ENCODE results near the gene FITM1. TPM values are rescaled to one million over a fixed set of nuclear protein-coding genes. Genes with fewer than 3 reads are reported as not detected.

The FITM1 gene
- total and polyA plus RNA-seq, 2 experiments from 2014 or later, result 0.53 TPM; not detected in 1

DNA sequence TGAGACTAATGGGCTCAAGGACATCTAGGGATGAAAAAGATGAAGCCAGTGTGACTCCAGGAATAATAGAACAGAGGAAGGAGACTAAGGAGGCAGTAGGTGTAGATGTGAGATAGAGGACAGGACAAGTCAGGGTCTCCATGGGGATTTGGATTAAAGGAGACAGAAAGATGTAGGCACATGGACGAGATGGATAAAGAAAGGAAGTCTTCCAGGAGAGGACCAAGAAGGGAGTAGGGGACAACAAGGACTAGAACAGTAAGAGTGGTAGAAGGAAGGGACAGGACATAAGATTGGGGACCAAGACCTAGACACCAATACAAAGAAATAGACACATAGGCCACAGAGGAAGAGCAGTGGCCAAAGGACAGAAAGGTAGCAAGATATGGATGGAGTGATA, 43.5 kb upstream of the FITM1 start (continued):
- TF ChIP-seq, protein P1, sequence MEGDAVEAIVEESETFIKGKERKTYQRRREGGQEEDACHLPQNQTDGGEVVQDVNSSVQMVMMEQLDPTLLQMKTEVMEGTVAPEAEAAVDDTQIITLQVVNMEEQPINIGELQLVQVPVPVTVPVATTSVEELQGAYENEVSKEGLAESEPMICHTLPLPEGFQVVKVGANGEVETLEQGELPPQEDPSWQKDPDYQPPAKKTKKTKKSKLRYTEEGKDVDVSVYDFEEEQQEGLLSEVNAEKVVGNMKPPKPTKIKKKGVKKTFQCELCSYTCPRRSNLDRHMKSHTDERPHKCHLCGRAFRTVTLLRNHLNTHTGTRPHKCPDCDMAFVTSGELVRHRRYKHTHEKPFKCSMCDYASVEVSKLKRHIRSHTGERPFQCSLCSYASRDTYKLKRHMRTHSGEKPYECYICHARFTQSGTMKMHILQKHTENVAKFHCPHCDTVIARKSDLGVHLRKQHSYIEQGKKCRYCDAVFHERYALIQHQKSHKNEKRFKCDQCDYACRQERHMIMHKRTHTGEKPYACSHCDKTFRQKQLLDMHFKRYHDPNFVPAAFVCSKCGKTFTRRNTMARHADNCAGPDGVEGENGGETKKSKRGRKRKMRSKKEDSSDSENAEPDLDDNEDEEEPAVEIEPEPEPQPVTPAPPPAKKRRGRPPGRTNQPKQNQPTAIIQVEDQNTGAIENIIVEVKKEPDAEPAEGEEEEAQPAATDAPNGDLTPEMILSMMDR (conservative IDR thresholded peaks at IDR 0.05; ENCODE audit: low read depth in 2 of 2), result no peak

DNA sequence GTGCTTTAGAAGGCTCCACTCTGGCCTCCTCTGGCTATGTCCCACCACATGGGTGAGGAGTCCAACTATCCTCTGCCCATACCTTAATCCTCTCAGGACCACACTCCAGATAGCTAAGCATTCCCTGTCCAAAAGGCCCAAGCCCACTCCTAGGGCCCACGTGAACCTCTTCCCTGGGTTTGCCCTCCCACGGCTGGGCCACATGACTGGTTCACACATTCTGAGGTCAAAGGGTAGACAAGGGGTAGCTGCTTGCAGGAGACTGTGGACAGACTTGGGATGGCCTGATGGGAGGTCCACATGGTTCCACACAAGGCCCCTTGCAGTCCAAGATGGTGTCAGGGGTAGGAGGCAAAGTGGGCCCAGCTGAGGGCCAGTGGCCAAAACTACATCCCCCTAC, 42.4 kb upstream of the FITM1 start:
- Histone ChIP-seq H3K4me1 (ENCODE audit: insufficient read depth) (peaks cover 5% of the 10 kb centered on the region), H3K79me2 (replicated peaks; ENCODE audit: insufficient read depth) (no peaks in the 10 kb centered on the region), H4K20me1 (replicated peaks; ENCODE audit: insufficient read depth) (no peaks in the 10 kb centered on the region), H3K36me3 (ENCODE audit: insufficient read depth) (no peaks in the 10 kb centered on the region), H3K27me3 (ENCODE audit: insufficient read depth) (peaks cover 7% of the 10 kb centered on the region; the same call in 1 of the 2 replicates), H2AFZ (no peak overlapping the region), H3K4me3 (no peak overlapping the region), H3K27ac (ENCODE audit: low read depth) (no peak overlapping the region), H3K4me2 (no peak overlapping the region), H3K9me2 (ENCODE audit: insufficient read depth) (peaks cover 6% of the 10 kb centered on the region), H3F3A (replicated peaks; ENCODE audit: low read depth) (peaks cover 4% of the 10 kb centered on the region)
- Mint-ChIP-seq H3K27me3 (ENCODE audit: insufficient read depth, low read depth, poor library complexity) (peaks cover 18% of the 10 kb centered on the region), H3K27ac (no peak overlapping the region), H3K4me3 (no peak overlapping the region), H3K4me1 (peaks cover 19% of the 10 kb centered on the region), H3K9me3 (no peaks in the 10 kb centered on the region), H3K36me3 (ENCODE audit: low read depth) (peaks cover 3% of the 10 kb centered on the region; the same call in 1 of the 3 replicates)
- DNase-seq (ENCODE audit: low spot score) (no peak), ATAC-seq (no peak)
- no peak for TF ChIP-seq ZNF114 (CRISPR knock-in tag; IDR thresholded peaks at IDR 0.05)
- TF ChIP-seq, protein P2, sequence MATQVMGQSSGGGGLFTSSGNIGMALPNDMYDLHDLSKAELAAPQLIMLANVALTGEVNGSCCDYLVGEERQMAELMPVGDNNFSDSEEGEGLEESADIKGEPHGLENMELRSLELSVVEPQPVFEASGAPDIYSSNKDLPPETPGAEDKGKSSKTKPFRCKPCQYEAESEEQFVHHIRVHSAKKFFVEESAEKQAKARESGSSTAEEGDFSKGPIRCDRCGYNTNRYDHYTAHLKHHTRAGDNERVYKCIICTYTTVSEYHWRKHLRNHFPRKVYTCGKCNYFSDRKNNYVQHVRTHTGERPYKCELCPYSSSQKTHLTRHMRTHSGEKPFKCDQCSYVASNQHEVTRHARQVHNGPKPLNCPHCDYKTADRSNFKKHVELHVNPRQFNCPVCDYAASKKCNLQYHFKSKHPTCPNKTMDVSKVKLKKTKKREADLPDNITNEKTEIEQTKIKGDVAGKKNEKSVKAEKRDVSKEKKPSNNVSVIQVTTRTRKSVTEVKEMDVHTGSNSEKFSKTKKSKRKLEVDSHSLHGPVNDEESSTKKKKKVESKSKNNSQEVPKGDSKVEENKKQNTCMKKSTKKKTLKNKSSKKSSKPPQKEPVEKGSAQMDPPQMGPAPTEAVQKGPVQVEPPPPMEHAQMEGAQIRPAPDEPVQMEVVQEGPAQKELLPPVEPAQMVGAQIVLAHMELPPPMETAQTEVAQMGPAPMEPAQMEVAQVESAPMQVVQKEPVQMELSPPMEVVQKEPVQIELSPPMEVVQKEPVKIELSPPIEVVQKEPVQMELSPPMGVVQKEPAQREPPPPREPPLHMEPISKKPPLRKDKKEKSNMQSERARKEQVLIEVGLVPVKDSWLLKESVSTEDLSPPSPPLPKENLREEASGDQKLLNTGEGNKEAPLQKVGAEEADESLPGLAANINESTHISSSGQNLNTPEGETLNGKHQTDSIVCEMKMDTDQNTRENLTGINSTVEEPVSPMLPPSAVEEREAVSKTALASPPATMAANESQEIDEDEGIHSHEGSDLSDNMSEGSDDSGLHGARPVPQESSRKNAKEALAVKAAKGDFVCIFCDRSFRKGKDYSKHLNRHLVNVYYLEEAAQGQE (IDR thresholded peaks at IDR 0.05; ENCODE audit: unreplicated experiment), result no peak

DNA sequence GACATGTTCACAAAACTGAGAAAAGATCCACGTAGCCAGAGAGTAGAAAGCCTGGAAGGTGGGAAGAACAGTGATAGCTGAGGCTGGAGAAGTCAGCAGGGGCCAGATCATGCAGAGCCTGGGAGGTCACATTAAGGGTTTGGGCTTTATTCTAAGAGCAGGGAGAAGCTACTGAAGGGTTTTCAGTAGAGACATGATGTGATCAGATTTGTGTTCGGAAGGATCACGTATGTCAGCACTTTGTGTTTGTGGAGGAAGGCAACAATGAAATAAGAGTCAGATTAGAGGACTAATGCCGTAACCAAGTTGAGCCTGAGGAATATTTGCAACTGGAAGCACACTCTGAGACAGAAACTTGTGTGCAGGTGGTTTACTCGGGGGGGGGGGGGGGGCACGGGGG, 40.6 kb upstream of the FITM1 start:
- Histone ChIP-seq H3K27ac (ENCODE audit: low read depth) (no peak overlapping the region), H4K20me1 (replicated peaks; ENCODE audit: insufficient read depth) (no peaks in the 10 kb centered on the region), H3F3A (replicated peaks; ENCODE audit: low read depth) (peaks cover 10% of the 10 kb centered on the region), H3K4me1 (ENCODE audit: insufficient read depth) (peaks cover 10% of the 10 kb centered on the region), H3K27me3 (ENCODE audit: insufficient read depth) (no peaks in the 10 kb centered on the region), H3K79me2 (replicated peaks; ENCODE audit: insufficient read depth) (peaks cover 6% of the 10 kb centered on the region), H3K4me3 (no peak overlapping the region), H2AFZ (no peak overlapping the region), H3K9me2 (ENCODE audit: insufficient read depth) (peaks cover 8% of the 10 kb centered on the region), H3K36me3 (ENCODE audit: insufficient read depth) (no peaks in the 10 kb centered on the region), H3K4me2 (no peak overlapping the region)
- Mint-ChIP-seq H3K4me3 (no peak overlapping the region), H3K27me3 (ENCODE audit: insufficient read depth, low read depth, poor library complexity) (peaks cover 22% of the 10 kb centered on the region), H3K36me3 (ENCODE audit: low read depth) (peaks cover 12% of the 10 kb centered on the region), H3K9me3 (peaks cover 3% of the 10 kb centered on the region; the same call in 2 of the 3 replicates), H3K4me1 (peaks cover 26% of the 10 kb centered on the region), H3K27ac (no peak overlapping the region)
- DNase-seq (ENCODE audit: low spot score) (no peak), ATAC-seq (no peak)
- no peak for TF ChIP-seq EZH2 (IDR thresholded peaks at IDR 0.05; ENCODE audit: low read depth, unreplicated experiment)
- no peak for TF ChIP-seq EZH2phosphoT487 (IDR thresholded peaks at IDR 0.05; ENCODE audit: unreplicated experiment)
- TF ChIP-seq POLR2AphosphoS5 (IDR thresholded peaks at IDR 0.05; ENCODE audit: low read depth), result no peak
- TF ChIP-seq ZNF331 (CRISPR knock-in tag; IDR thresholded peaks at IDR 0.05; ENCODE audit: low read depth), result no peak
- TF ChIP-seq NANOG (IDR thresholded peaks at IDR 0.05; ENCODE audit: borderline replicate concordance), result no peak
- TF ChIP-seq, protein P2 (IDR thresholded peaks at IDR 0.05; ENCODE audit: unreplicated experiment), result no peak
- no peak for TF ChIP-seq ZNF114 (CRISPR knock-in tag; IDR thresholded peaks at IDR 0.05)
- no peak for TF ChIP-seq STAT1 (IDR thresholded peaks at IDR 0.05; ENCODE audit: unreplicated experiment)
- TF ChIP-seq, protein P1 (conservative IDR thresholded peaks at IDR 0.05; ENCODE audit: low read depth in 2 of 2), result no peak
- TF ChIP-seq CREB1 (CRISPR knock-in tag; IDR thresholded peaks at IDR 0.05; ENCODE audit: low read depth), result no peak
- TF ChIP-seq JUNB (IDR thresholded peaks at IDR 0.05; ENCODE audit: unreplicated experiment), result no peak
